Fibroblast of villous mesenchyme (primary cell): ENCODE data around the gene MPND. TPM values are rescaled to one million over a fixed set of nuclear protein-coding genes. Genes with fewer than 3 reads are reported as not detected.
A peak's percentile ranks its signal among the peaks of the same experiment; 100 is the strongest.

Experiments used
- DNase-seq: peaks from one replicate; pipeline ENCODE4 v3.0.0-alpha.2; 2010; ENCODE audit warnings: low read depth
- H3K4me3 ChIP-seq: 2 replicates; pipeline ENCODE4 v1.5.1; 2011; ENCODE audit warnings: low read depth, mild to moderate bottlenecking, low read length
- total RNA-seq: library from RNA; depleted of rRNA; stranded (reverse); fragments of >200 nt; gene quantifications from 2 replicates; pipeline ENCODE4 v1.2.3, GENCODE V29; 2012
- TF ChIP-seq, protein P1 (sequence below): IDR thresholded peaks from 2 replicates; pipeline ENCODE4 v1.5.1; 2012; ENCODE audit warnings: low read depth, mild to moderate bottlenecking, low read length; ENCODE audit not compliant: insufficient read depth

MPND gene
- total RNA-seq, 1 donor = 4.3 TPM

- TF ChIP-seq, protein P1, sequence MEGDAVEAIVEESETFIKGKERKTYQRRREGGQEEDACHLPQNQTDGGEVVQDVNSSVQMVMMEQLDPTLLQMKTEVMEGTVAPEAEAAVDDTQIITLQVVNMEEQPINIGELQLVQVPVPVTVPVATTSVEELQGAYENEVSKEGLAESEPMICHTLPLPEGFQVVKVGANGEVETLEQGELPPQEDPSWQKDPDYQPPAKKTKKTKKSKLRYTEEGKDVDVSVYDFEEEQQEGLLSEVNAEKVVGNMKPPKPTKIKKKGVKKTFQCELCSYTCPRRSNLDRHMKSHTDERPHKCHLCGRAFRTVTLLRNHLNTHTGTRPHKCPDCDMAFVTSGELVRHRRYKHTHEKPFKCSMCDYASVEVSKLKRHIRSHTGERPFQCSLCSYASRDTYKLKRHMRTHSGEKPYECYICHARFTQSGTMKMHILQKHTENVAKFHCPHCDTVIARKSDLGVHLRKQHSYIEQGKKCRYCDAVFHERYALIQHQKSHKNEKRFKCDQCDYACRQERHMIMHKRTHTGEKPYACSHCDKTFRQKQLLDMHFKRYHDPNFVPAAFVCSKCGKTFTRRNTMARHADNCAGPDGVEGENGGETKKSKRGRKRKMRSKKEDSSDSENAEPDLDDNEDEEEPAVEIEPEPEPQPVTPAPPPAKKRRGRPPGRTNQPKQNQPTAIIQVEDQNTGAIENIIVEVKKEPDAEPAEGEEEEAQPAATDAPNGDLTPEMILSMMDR = no peak
- H3K4me3 ChIP-seq = no peak overlapping the region
- DNase-seq = no peak
Observed at GRCh38 chr19:4361152-4362046, 18.0 kb downstream of the MPND start.

DNA sequence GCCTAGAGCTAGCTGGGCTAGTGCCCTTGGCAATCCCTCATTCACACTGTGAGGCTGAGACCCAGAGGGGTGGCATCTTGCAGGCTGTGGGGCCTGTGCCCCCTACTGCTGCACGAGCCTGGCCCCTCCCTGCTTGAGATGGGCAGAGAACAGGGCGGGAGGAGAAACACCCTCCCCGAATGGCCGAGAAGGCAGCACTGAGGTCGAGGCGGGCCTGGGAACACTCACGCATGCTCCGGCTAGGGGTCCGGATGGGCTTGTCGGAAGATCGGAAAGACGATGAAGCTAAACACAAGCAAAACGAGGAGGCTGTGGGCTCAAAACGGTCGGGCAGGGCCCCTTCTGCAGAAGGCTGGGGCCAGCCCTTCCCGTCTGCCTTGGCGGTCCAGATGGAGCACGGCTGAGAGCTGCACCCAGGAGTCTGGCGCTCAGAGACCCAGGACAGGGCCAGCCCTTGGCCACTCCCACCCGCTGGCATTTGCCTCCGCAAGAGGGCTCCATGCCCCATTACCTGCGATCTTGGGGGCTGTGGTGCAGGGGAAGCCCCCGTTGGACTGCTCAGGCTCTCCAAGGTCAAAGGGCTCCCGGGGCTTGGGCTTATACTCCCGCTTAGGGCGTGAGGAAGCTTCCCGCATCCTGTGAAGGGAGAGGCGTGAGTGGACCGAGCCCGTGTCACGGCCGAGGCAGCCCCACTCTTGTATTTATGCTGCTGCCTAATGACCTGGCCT, 18.9 kb downstream of the MPND start:
- DNase-seq = no peak
- TF ChIP-seq, protein P1 = no peak
- no peak overlapping the region for H3K4me3 ChIP-seq

- no peak overlapping the region for H3K4me3 ChIP-seq
- TF ChIP-seq, protein P1 = peak; percentile 21
- DNase-seq = no peak
Observed at GRCh38 chr19:4362831-4363545, 19.6 kb downstream of the MPND start.

GRCh38 chr19:4363571-4364304, 20.4 kb downstream of the MPND start:
- TF ChIP-seq, protein P1 = no peak
- DNase-seq = no peak
- H3K4me3 ChIP-seq = no peak overlapping the region

GRCh38 chr19:4365341-4365740, 22.0 kb downstream of the MPND start:
- DNase-seq = no peak
- TF ChIP-seq, protein P1 = no peak
- H3K4me3 ChIP-seq = no peak overlapping the region
